ENCODE data around the gene KCNB1.

DNA sequence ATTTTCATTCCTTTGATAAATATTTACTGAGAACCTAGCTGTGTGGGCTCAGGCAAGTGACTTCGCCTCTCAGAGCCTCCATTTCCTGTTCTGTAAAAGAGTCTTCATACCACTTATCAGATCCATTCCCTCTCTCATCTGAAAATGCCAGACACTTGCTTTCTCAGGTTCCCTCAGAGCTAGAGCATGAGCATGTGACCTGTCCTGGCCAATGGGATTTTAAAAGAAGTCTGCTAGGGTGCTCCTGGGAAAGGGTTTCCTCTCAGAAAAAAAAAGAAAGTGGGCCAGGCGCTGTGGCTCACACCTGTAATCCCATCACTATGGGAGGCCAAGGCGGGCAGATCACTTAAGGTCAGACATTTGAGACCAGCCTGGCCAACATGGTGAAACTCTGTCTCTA is 5.3 kb downstream of the KCNB1 start:
- TF ChIP-seq, protein P1, sequence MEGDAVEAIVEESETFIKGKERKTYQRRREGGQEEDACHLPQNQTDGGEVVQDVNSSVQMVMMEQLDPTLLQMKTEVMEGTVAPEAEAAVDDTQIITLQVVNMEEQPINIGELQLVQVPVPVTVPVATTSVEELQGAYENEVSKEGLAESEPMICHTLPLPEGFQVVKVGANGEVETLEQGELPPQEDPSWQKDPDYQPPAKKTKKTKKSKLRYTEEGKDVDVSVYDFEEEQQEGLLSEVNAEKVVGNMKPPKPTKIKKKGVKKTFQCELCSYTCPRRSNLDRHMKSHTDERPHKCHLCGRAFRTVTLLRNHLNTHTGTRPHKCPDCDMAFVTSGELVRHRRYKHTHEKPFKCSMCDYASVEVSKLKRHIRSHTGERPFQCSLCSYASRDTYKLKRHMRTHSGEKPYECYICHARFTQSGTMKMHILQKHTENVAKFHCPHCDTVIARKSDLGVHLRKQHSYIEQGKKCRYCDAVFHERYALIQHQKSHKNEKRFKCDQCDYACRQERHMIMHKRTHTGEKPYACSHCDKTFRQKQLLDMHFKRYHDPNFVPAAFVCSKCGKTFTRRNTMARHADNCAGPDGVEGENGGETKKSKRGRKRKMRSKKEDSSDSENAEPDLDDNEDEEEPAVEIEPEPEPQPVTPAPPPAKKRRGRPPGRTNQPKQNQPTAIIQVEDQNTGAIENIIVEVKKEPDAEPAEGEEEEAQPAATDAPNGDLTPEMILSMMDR (IDR thresholded peaks at IDR 0.05), result no peak
- TF ChIP-seq EZH2 (IDR thresholded peaks at IDR 0.05; ENCODE audit: borderline replicate concordance, insufficient read depth, low read depth, low read length, poor library complexity, severe bottlenecking), result no peak

Measured in B cell (primary cell).